ENCODE measurements around the gene ZBTB20. TPM values are rescaled to one million over a fixed set of nuclear protein-coding genes. Genes with fewer than 3 reads are reported as not detected.

ZBTB20 gene
- total RNA-seq, 1 experiment from 2014 or later = 1.6 TPM

- Histone ChIP-seq H3K27ac (ENCODE audit: low read length) (no peak overlapping the region), H3K27me3 (ENCODE audit: low read length) (no peaks in the 10 kb centered on the region), H3K9ac (ENCODE audit: low read length) (no peak overlapping the region), H3K9me2 (replicated peaks; ENCODE audit: insufficient read depth, low read length) (no peaks in the 10 kb centered on the region), H3K36me3 (ENCODE audit: insufficient read depth, low read length) (no peaks in the 10 kb centered on the region), H3K4me3 (ENCODE audit: low read length) (no peak overlapping the region), H4K20me1 (ENCODE audit: insufficient read depth, low read depth, low read length) (no peaks in the 10 kb centered on the region), H2AFZ (ENCODE audit: low read length) (no peak overlapping the region), H3K4me1 (ENCODE audit: low read length) (no peaks in the 10 kb centered on the region), H3K79me2 (ENCODE audit: low read length) (no peaks in the 10 kb centered on the region), H3K9me3 (ENCODE audit: low read length) (no peaks in the 10 kb centered on the region), H3K4me2 (ENCODE audit: low read depth, low read length, poor library complexity, severe bottlenecking) (no peak overlapping the region)
- no peak for DNase-seq
Observed at GRCh38 chr3:115108614-115109013, 38.5 kb downstream of the ZBTB20 start.

- no peak overlapping the region for H3K4me2 ChIP-seq (ENCODE audit: low read depth, low read length, poor library complexity, severe bottlenecking)
- H3K4me1 ChIP-seq (ENCODE audit: low read length) = no peaks in the 10 kb centered on the region
- H3K79me2 ChIP-seq (ENCODE audit: low read length) = no peaks in the 10 kb centered on the region
- no peaks in the 10 kb centered on the region for H4K20me1 ChIP-seq (ENCODE audit: insufficient read depth, low read depth, low read length)
- H2AFZ ChIP-seq (ENCODE audit: low read length) = no peak overlapping the region
- H3K36me3 ChIP-seq (ENCODE audit: insufficient read depth, low read length) = no peaks in the 10 kb centered on the region
- H3K27me3 ChIP-seq (ENCODE audit: low read length) = no peaks in the 10 kb centered on the region
- no peak for DNase-seq
- no peak overlapping the region for H3K4me3 ChIP-seq (ENCODE audit: low read length)
- H3K27ac ChIP-seq (ENCODE audit: low read length) = no peak overlapping the region
- no peaks in the 10 kb centered on the region for H3K9me3 ChIP-seq (ENCODE audit: low read length)
- no peaks in the 10 kb centered on the region for H3K9me2 ChIP-seq (replicated peaks; ENCODE audit: insufficient read depth, low read length)
- no peak overlapping the region for H3K9ac ChIP-seq (ENCODE audit: low read length)
Observed at GRCh38 chr3:115102046-115102445, 45.0 kb downstream of the ZBTB20 start.

DNA sequence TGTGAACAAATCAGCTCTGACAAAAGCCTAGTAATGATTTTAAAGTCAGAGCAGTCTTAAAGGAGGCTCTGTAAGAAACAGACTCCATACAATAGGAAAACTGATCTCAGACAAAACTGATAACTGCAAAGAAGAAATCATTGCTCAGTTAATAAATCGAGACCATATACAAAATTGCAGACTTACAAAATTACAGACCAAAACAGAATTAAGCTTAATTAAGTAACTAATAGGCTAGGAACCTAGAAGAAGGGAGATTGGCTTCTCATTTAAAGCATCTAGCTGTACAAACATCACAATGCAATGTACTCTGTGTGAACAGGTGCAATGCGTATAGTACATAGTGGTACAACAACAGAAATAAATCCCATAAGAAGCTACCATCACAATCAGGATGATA is 46.3 kb downstream of the ZBTB20 start:
- no peaks in the 10 kb centered on the region for H3K4me1 ChIP-seq (ENCODE audit: low read length)
- H3K27ac ChIP-seq (ENCODE audit: low read length) = no peak overlapping the region
- H2AFZ ChIP-seq (ENCODE audit: low read length) = no peak overlapping the region
- H3K9me3 ChIP-seq (ENCODE audit: low read length) = no peaks in the 10 kb centered on the region
- H3K4me2 ChIP-seq (ENCODE audit: low read depth, low read length, poor library complexity, severe bottlenecking) = no peak overlapping the region
- H3K9ac ChIP-seq (ENCODE audit: low read length) = no peak overlapping the region
- H3K4me3 ChIP-seq (ENCODE audit: low read length) = no peak overlapping the region
- no peak for DNase-seq
- no peaks in the 10 kb centered on the region for H3K27me3 ChIP-seq (ENCODE audit: low read length)
- no peaks in the 10 kb centered on the region for H3K9me2 ChIP-seq (replicated peaks; ENCODE audit: insufficient read depth, low read length)
- H3K36me3 ChIP-seq (ENCODE audit: insufficient read depth, low read length) = no peaks in the 10 kb centered on the region
- no peaks in the 10 kb centered on the region for H4K20me1 ChIP-seq (ENCODE audit: insufficient read depth, low read depth, low read length)
- no peaks in the 10 kb centered on the region for H3K79me2 ChIP-seq (ENCODE audit: low read length)

GRCh38 chr3:115099986-115100571 is 47.0 kb downstream of the ZBTB20 start:
- Histone ChIP-seq H3K9me2 (replicated peaks; ENCODE audit: insufficient read depth, low read length) (no peaks in the 10 kb centered on the region), H3K27me3 (ENCODE audit: low read length) (no peaks in the 10 kb centered on the region), H4K20me1 (ENCODE audit: insufficient read depth, low read depth, low read length) (no peaks in the 10 kb centered on the region), H3K4me2 (ENCODE audit: low read depth, low read length, poor library complexity, severe bottlenecking) (no peak overlapping the region), H2AFZ (ENCODE audit: low read length) (no peak overlapping the region), H3K79me2 (ENCODE audit: low read length) (no peaks in the 10 kb centered on the region), H3K27ac (ENCODE audit: low read length) (no peak overlapping the region), H3K9ac (ENCODE audit: low read length) (no peak overlapping the region), H3K4me1 (ENCODE audit: low read length) (no peaks in the 10 kb centered on the region), H3K4me3 (ENCODE audit: low read length) (no peak overlapping the region), H3K9me3 (ENCODE audit: low read length) (no peaks in the 10 kb centered on the region), H3K36me3 (ENCODE audit: insufficient read depth, low read length) (no peaks in the 10 kb centered on the region)
- no peak for DNase-seq

GRCh38 chr3:115099134-115099985 is 47.7 kb downstream of the ZBTB20 start:
- Histone ChIP-seq H3K9me2 (replicated peaks; ENCODE audit: insufficient read depth, low read length) (no peaks in the 10 kb centered on the region), H3K36me3 (ENCODE audit: insufficient read depth, low read length) (no peaks in the 10 kb centered on the region), H3K27me3 (ENCODE audit: low read length) (no peaks in the 10 kb centered on the region), H4K20me1 (ENCODE audit: insufficient read depth, low read depth, low read length) (no peaks in the 10 kb centered on the region), H2AFZ (ENCODE audit: low read length) (no peak overlapping the region), H3K9me3 (ENCODE audit: low read length) (no peaks in the 10 kb centered on the region), H3K27ac (ENCODE audit: low read length) (no peak overlapping the region), H3K79me2 (ENCODE audit: low read length) (no peaks in the 10 kb centered on the region), H3K4me3 (ENCODE audit: low read length) (no peak overlapping the region), H3K4me1 (ENCODE audit: low read length) (no peaks in the 10 kb centered on the region), H3K4me2 (ENCODE audit: low read depth, low read length, poor library complexity, severe bottlenecking) (no peak overlapping the region), H3K9ac (ENCODE audit: low read length) (no peak overlapping the region)
- DNase-seq = no peak

GRCh38 chr3:115098354-115099073 is 48.6 kb downstream of the ZBTB20 start:
- Histone ChIP-seq H3K36me3 (ENCODE audit: insufficient read depth, low read length) (no peaks in the 10 kb centered on the region), H3K4me2 (ENCODE audit: low read depth, low read length, poor library complexity, severe bottlenecking) (no peak overlapping the region), H4K20me1 (ENCODE audit: insufficient read depth, low read depth, low read length) (no peaks in the 10 kb centered on the region), H3K9me2 (replicated peaks; ENCODE audit: insufficient read depth, low read length) (no peaks in the 10 kb centered on the region), H2AFZ (ENCODE audit: low read length) (no peak overlapping the region), H3K27ac (ENCODE audit: low read length) (no peak overlapping the region), H3K9ac (ENCODE audit: low read length) (no peak overlapping the region), H3K27me3 (ENCODE audit: low read length) (no peaks in the 10 kb centered on the region), H3K4me1 (ENCODE audit: low read length) (no peaks in the 10 kb centered on the region), H3K9me3 (ENCODE audit: low read length) (no peaks in the 10 kb centered on the region), H3K79me2 (ENCODE audit: low read length) (no peaks in the 10 kb centered on the region), H3K4me3 (ENCODE audit: low read length) (no peak overlapping the region)
- DNase-seq = no peak

DNA sequence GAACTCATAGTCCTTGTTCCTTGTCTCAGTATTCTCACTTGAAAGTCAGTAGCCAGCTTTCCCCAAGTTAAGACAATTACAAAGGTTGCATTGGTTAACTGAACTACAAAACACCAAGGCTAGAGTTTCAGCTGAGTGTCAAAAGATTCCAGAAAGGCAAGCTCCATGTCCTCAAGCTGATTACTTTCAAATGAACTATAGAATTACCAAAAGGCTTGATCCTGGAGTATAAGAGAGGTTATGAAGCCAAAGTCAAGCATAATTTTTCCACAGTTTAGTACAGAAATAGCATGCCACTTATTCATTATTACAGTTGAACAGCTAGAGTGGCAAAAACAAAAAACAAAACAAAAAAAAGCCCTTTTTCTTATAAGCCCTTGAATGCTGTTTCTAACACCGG is 51.9 kb downstream of the ZBTB20 start:
- Histone ChIP-seq H4K20me1 (ENCODE audit: insufficient read depth, low read depth, low read length) (no peaks in the 10 kb centered on the region), H3K79me2 (ENCODE audit: low read length) (no peaks in the 10 kb centered on the region)

DNA sequence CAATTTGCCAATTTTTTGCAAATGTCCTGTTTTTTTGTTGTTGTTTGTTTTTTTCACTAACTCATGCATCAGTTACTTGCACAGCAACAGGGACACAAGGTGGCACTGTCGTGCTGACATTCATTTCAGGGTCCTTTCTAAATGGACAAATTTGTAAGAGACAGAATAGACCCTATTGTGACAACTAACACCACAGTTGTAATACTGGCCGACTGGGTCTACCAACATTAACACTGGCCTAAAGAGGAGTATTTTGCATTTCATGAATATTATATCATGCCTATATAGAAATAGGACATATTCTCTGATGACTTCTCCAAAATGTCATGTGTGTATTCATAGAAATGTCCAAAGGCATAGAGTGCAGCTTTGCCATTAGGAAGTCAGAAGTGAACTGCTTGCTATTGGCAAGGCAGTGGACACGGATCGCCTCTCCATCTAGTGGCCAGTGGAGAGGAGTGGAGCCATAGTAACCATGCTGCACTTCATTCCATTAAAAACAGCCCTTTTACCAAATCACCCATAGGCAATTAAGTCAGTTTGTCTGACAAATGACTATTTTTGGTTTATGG is 54.8 kb downstream of the ZBTB20 start:
- H4K20me1 ChIP-seq (ENCODE audit: insufficient read depth, low read depth, low read length) = no peaks in the 10 kb centered on the region
- H3K4me1 ChIP-seq (ENCODE audit: low read length) = no peaks in the 10 kb centered on the region
- no peak overlapping the region for H3K9ac ChIP-seq (ENCODE audit: low read length)
- no peak overlapping the region for H2AFZ ChIP-seq (ENCODE audit: low read length)
- peak; percentile 66 for DNase-seq
- no peaks in the 10 kb centered on the region for H3K27me3 ChIP-seq (ENCODE audit: low read length)
- no peaks in the 10 kb centered on the region for H3K9me2 ChIP-seq (replicated peaks; ENCODE audit: insufficient read depth, low read length)
- no peaks in the 10 kb centered on the region for H3K9me3 ChIP-seq (ENCODE audit: low read length)
- H3K79me2 ChIP-seq (ENCODE audit: low read length) = no peaks in the 10 kb centered on the region
- no peak overlapping the region for H3K4me3 ChIP-seq (ENCODE audit: low read length)
- H3K36me3 ChIP-seq (ENCODE audit: insufficient read depth, low read length) = no peaks in the 10 kb centered on the region
- no peak overlapping the region for H3K4me2 ChIP-seq (ENCODE audit: low read depth, low read length, poor library complexity, severe bottlenecking)
- no peak overlapping the region for H3K27ac ChIP-seq (ENCODE audit: low read length)

More for the DNA sequence above, 51.9 kb downstream of the ZBTB20 start:
- Histone ChIP-seq H3K36me3 (ENCODE audit: insufficient read depth, low read length) (no peaks in the 10 kb centered on the region), H3K4me1 (ENCODE audit: low read length) (no peaks in the 10 kb centered on the region), H3K9me2 (replicated peaks; ENCODE audit: insufficient read depth, low read length) (no peaks in the 10 kb centered on the region), H3K9me3 (ENCODE audit: low read length) (no peaks in the 10 kb centered on the region), H3K9ac (ENCODE audit: low read length) (no peak overlapping the region), H3K27ac (ENCODE audit: low read length) (no peak overlapping the region), H3K27me3 (ENCODE audit: low read length) (no peaks in the 10 kb centered on the region), H3K4me3 (ENCODE audit: low read length) (no peak overlapping the region), H2AFZ (ENCODE audit: low read length) (no peak overlapping the region), H3K4me2 (ENCODE audit: low read depth, low read length, poor library complexity, severe bottlenecking) (no peak overlapping the region)
- no peak for DNase-seq

All from Karpas-422 (cell line).